IMR-90 (cell line): ENCODE measurements around the gene THAP9. TPM values are rescaled to one million over a fixed set of nuclear protein-coding genes. Genes with fewer than 3 reads are reported as not detected.

Source experiments
- ATAC-seq: fragments of 200-7000 bp; cut with Tn5 transposase; 2 replicates; pipeline ENCODE4 v1.9.1; 2020; ENCODE audit warnings: low read depth, mild to moderate bottlenecking, moderate library complexity
- BruUV-seq: library from RNA; stranded (reverse); fragments of 400-500 nt; replicated peaks from 2 replicates; lab custom pipeline; 2021; lab: Mats Ljungman, UMichigan
- CTCF ChIA-PET: fragments of 300-600 bp; formaldehyde crosslinking; extraction: SDS; loops from one replicate; lab custom pipeline; 2021; ENCODE audit warnings: antibody characterized with exemption; lab: Yijun Ruan, JAX
- POLR2A ChIA-PET: fragments of 300-600 bp; sonication (Branson Sonifier 250); formaldehyde crosslinking; loops from one replicate; lab custom pipeline; 2022; ENCODE audit warnings: antibody characterized with exemption; ENCODE audit not compliant: unreplicated experiment; lab: Charles Lee
- DNase-seq: peaks from one replicate; pipeline ENCODE4 v3.0.0; 2013
- H2AFZ ChIP-seq: replicated peaks from 2 replicates; pipeline ENCODE3; 2013; ENCODE audit warnings: low read length, mild to moderate bottlenecking; ENCODE audit not compliant: poor library complexity
- H2AK5ac ChIP-seq: 2 replicates; pipeline ENCODE4 v1.6.1; 2013; ENCODE audit warnings: low read depth, low read length, inconsistent platforms
- H2AK9ac ChIP-seq: replicated peaks from 2 replicates; pipeline ENCODE3; 2013; ENCODE audit warnings: mild to moderate bottlenecking, low read depth, low read length, moderate library complexity; ENCODE audit not compliant: poor library complexity
- H2BK120ac ChIP-seq: 2 replicates; pipeline ENCODE4 v1.6.1; 2013; ENCODE audit warnings: low read depth, low read length, inconsistent platforms
- H2BK15ac ChIP-seq: 3 replicates; pipeline ENCODE4 v1.6.1; 2013; ENCODE audit warnings: low read depth, low read length, inconsistent platforms
- H2BK20ac ChIP-seq: 2 replicates; pipeline ENCODE4 v1.6.1; 2013; ENCODE audit warnings: low read depth, mild to moderate bottlenecking, inconsistent platforms, low read length, moderate library complexity
- H2BK5ac ChIP-seq: 2 replicates; pipeline ENCODE4 v1.6.1; 2013; ENCODE audit warnings: mild to moderate bottlenecking, low read depth, low read length, inconsistent platforms; ENCODE audit not compliant: poor library complexity, severe bottlenecking
- H3K14ac ChIP-seq: replicated peaks from 2 replicates; pipeline ENCODE4 v1.6.1; 2013; ENCODE audit warnings: low read depth, low read length, inconsistent platforms
- H3K18ac ChIP-seq: 2 replicates; pipeline ENCODE4 v1.6.1; 2013; ENCODE audit warnings: low read depth, low read length, control low read depth
- H3K23ac ChIP-seq: 2 replicates; pipeline ENCODE4 v1.6.1; 2013; ENCODE audit warnings: low read depth, low read length, inconsistent platforms
- H3K27ac ChIP-seq: 2 replicates; pipeline ENCODE4 v1.5.1; 2013; ENCODE audit warnings: mild to moderate bottlenecking, control low read depth, low read length; ENCODE audit not compliant: insufficient read depth
- H3K27me3 ChIP-seq: 2 replicates; pipeline ENCODE4 v1.6.1; 2013; ENCODE audit warnings: low read length; ENCODE audit not compliant: control insufficient read depth, insufficient read depth
- H3K36me3 ChIP-seq: 2 replicates; pipeline ENCODE4 v1.6.1; 2013; ENCODE audit warnings: low read length, mixed read lengths; ENCODE audit not compliant: control insufficient read depth, insufficient read depth
- H3K4ac ChIP-seq: 2 replicates; pipeline ENCODE4 v1.6.1; 2013; ENCODE audit warnings: low read depth, low read length, inconsistent platforms
- H3K4me1 ChIP-seq: 2 replicates; pipeline ENCODE4 v1.6.1; 2013; ENCODE audit warnings: low read length, mixed read lengths; ENCODE audit not compliant: control insufficient read depth, insufficient read depth
- H3K4me2 ChIP-seq: 2 replicates; pipeline ENCODE4 v1.6.1; 2013; ENCODE audit warnings: low read depth, mild to moderate bottlenecking, control low read depth, low read length, moderate library complexity
- H3K4me3 ChIP-seq: 2 replicates; pipeline ENCODE4 v1.5.1; 2013; ENCODE audit warnings: low read depth, mild to moderate bottlenecking, control low read depth, low read length, moderate library complexity; ENCODE audit not compliant: insufficient read depth
- H3K56ac ChIP-seq: 2 replicates; pipeline ENCODE4 v1.6.1; 2013; ENCODE audit warnings: low read length, inconsistent platforms; ENCODE audit not compliant: insufficient read depth; ENCODE audit errors: extremely low read depth
- H3K79me1 ChIP-seq, 2 experiments: 2 replicates each; pipeline ENCODE4 v1.6.1; 2013; ENCODE audit warnings: low read length in 2 of 2, inconsistent platforms in 1 of 2, low read depth in 1 of 2
- H3K9ac ChIP-seq: 2 replicates; pipeline ENCODE4 v1.6.1; 2013; ENCODE audit warnings: low read depth, low read length, control low read depth
- H3K9me1 ChIP-seq: 2 replicates; pipeline ENCODE4 v1.6.1; 2013; ENCODE audit warnings: low read length, inconsistent platforms; ENCODE audit not compliant: insufficient read depth
- H3K9me3 ChIP-seq: 2 replicates; pipeline ENCODE4 v1.6.1; 2013; ENCODE audit warnings: low read length; ENCODE audit not compliant: control insufficient read depth, insufficient read depth
- H4K20me1 ChIP-seq: 2 replicates; pipeline ENCODE4 v1.6.1; 2013; ENCODE audit warnings: low read length, inconsistent platforms; ENCODE audit not compliant: insufficient read depth
- H4K5ac ChIP-seq: 2 replicates; pipeline ENCODE4 v1.6.1; 2013; ENCODE audit warnings: mild to moderate bottlenecking, low read depth, low read length, control low read depth
- H4K8ac ChIP-seq, 2 experiments: 2 replicates each; pipeline ENCODE4 v1.6.1; 2013; ENCODE audit warnings: low read depth in 2 of 2, low read length in 2 of 2, control low read depth in 1 of 2, inconsistent platforms in 1 of 2
- H4K91ac ChIP-seq: 2 replicates; pipeline ENCODE4 v1.6.1; 2013; ENCODE audit warnings: low read depth, low read length, inconsistent platforms; ENCODE audit not compliant: insufficient read depth
- BHLHE40 ChIP-seq: fragments of 150-350 bp; IDR thresholded peaks from 2 replicates; pipeline ENCODE4 v1.6.1; 2016; ENCODE audit warnings: mild to moderate bottlenecking, low read depth, low read length
- CEBPB ChIP-seq: IDR thresholded peaks from 2 replicates; pipeline ENCODE4 v1.6.1; 2012; ENCODE audit warnings: low read depth, low read length, improper control_type of control experiment
- CTCF ChIP-seq: conservative IDR thresholded peaks from 2 replicates; pipeline ENCODE4 v1.5.1; 2012; ENCODE audit warnings: mild to moderate bottlenecking, low read depth, low read length, improper control_type of control experiment
- ELK1 ChIP-seq: fragments of 150-350 bp; IDR thresholded peaks from 2 replicates; pipeline ENCODE4 v1.6.1; 2016; ENCODE audit warnings: low read depth, mild to moderate bottlenecking, low read length, moderate library complexity, borderline replicate concordance
- FOS ChIP-seq: fragments of 150-350 bp; IDR thresholded peaks from 2 replicates; pipeline ENCODE4 v1.6.1; 2016; ENCODE audit warnings: low read depth, low read length
- MAFK ChIP-seq: IDR thresholded peaks from 2 replicates; pipeline ENCODE4 v1.6.1; 2012; ENCODE audit warnings: low read depth, low read length, improper control_type of control experiment
- MAZ ChIP-seq: IDR thresholded peaks from 2 replicates; pipeline ENCODE4 v1.6.1; 2012; ENCODE audit warnings: low read depth, mild to moderate bottlenecking, low read length, improper control_type of control experiment, moderate library complexity, borderline replicate concordance
- MXI1 ChIP-seq: IDR thresholded peaks from 2 replicates; pipeline ENCODE4 v1.6.1; 2012; ENCODE audit warnings: low read depth, mild to moderate bottlenecking, low read length, moderate library complexity, borderline replicate concordance
- NFE2L2 ChIP-seq: fragments of 150-350 bp; IDR thresholded peaks from 2 replicates; pipeline ENCODE4 v1.6.1; 2016; ENCODE audit warnings: low read depth, mild to moderate bottlenecking, low read length
- RAD21 ChIP-seq: IDR thresholded peaks from 2 replicates; pipeline ENCODE4 v1.6.1; 2012; ENCODE audit warnings: low read length, improper control_type of control experiment
- RFX5 ChIP-seq: IDR thresholded peaks from 2 replicates; pipeline ENCODE4 v1.8.0; 2012; ENCODE audit warnings: low read depth, mild to moderate bottlenecking, low read length, moderate library complexity
- SMC3 ChIP-seq: fragments of 150-350 bp; IDR thresholded peaks from 2 replicates; pipeline ENCODE4 v1.6.1; 2016; ENCODE audit warnings: low read depth, mild to moderate bottlenecking, antibody characterized with exemption, low read length, moderate library complexity
- USF2 ChIP-seq: fragments of 150-350 bp; IDR thresholded peaks from 2 replicates; pipeline ENCODE4 v1.6.1; 2017; ENCODE audit warnings: mild to moderate bottlenecking, antibody characterized with exemption, low read length, low read depth
- WGBS, 2 experiments: methylation state at CpG; one replicate each; pipeline versions ENCODE4 v1.1.5 to v1.1.7; 2013; ENCODE audit warnings: missing lambda C conversion rate in 2 of 2; ENCODE audit not compliant: insufficient read length in 1 of 2; ENCODE audit errors: extremely low coverage in 2 of 2; 5-methylcytosine and 5-hydroxymethylcytosine counted together
- dilution Hi-C: fragments of 300-500 bp; cut with HindIII; formaldehyde crosslinking; loops from one replicate; pipeline ENCODE4 v1.14.3; 2018; ENCODE audit warnings: low sequenced_read_pairs; ENCODE audit not compliant: unreplicated experiment
- in situ Hi-C: fragments of 300-500 bp; cut with MboI; formaldehyde crosslinking; loops from 3 replicates; pipeline ENCODE4 v1.14.3; 2019; ENCODE audit warnings: low sequenced_read_pairs, inconsistent platforms, mixed read lengths
- intact Hi-C: fragments of 100-400 bp; cut with micrococcal nuclease; formaldehyde crosslinking; loops from 2 replicates; pipeline ENCODE4 v1.10.0; 2022
- polyA plus RNA-seq, 3 experiments: library from polyadenylated mRNA; depleted of rRNA; stranded (reverse); fragments of >200 nt; gene quantifications; 2 replicates each; pipeline ENCODE4 v1.2.3, GENCODE V29; 2012; ENCODE audit warnings: low replicate concordance in 1 of 3
- total RNA-seq: library from RNA; depleted of rRNA; stranded (reverse); fragments of >200 nt; gene quantifications from 2 replicates; pipeline ENCODE4 v1.2.3, GENCODE V29; 2012

THAP9 gene
- total and polyA plus RNA-seq, 2 of the 4 experiments (the other 2 are of a cell fraction): 0.86 to 2.9 TPM

- intact Hi-C loops: loop anchor here (2.0 kb wide), 1 partner anchor 144 kb away; the partner anchor contains the start of gene COPS4
- Histone ChIP-seq H2AK9ac (peak within 1 kb of the TSS; percentile 100), H3K9me3 (no peaks in the 10 kb centered on the region), H3K9ac (peak within 1 kb of the TSS; percentile 98), H2AFZ (peak within 1 kb of the TSS; percentile 94), H4K20me1 (peaks cover 25% of the 10 kb centered on the region), H3K23ac (peak within 1 kb of the TSS; percentile 97), H4K8ac (peak within 1 kb of the TSS; percentile 81 to 96), H2AK5ac (peak within 1 kb of the TSS; percentile 94), H2BK5ac (peak within 1 kb of the TSS; percentile 98), H3K79me1 (peaks cover 10 to 32% of the 10 kb centered on the region in 2 experiments; a peak in 2 of 4 replicates), H2BK20ac (no peak within 1 kb of the TSS), H3K27ac (peak within 1 kb of the TSS; percentile 98), H2BK15ac (peak within 1 kb of the TSS; percentile 38; the same call in 1 of the 3 replicates), H3K56ac (peak within 1 kb of the TSS; percentile 98), H3K36me3 (peaks cover 10% of the 10 kb centered on the region), H3K27me3 (no peaks in the 10 kb centered on the region), H3K4me1 (no peaks in the 10 kb centered on the region), H3K4ac (peak within 1 kb of the TSS; percentile 95), H3K14ac (peak within 1 kb of the TSS; percentile 98), H3K18ac (peak within 1 kb of the TSS; percentile 96), H2BK120ac (peak within 1 kb of the TSS; percentile 75), H4K91ac (peak within 1 kb of the TSS; percentile 100), H3K4me2 (peak within 1 kb of the TSS; percentile 92), H3K9me1 (peaks cover 1% of the 10 kb centered on the region; the same call in 1 of the 2 replicates), H4K5ac (peak within 1 kb of the TSS; percentile 91), H3K4me3 (peak within 1 kb of the TSS; percentile 94)
- in situ Hi-C loops: no loop called here
- DNase-seq (peak; percentile 92), ATAC-seq (peak; percentile 95)
- dilution Hi-C loops: no loop called here
- ChIA-PET POLR2A (no interaction called here), CTCF (no interaction called here)
- WGBS, 2 experiments: 1% methylated on average over 18 of the region's 71 CpGs; no CpG with 5 or more reads in 1 of the 2 experiments
- TSS peak; percentile 87 for BruUV-seq
- TF ChIP-seq RAD21 (no peak), NFE2L2 (peak; percentile 17; the same call in 1 of the 2 replicates), MAFK (no peak), MAZ (peak; percentile 49; the same call in 1 of the 2 replicates), RFX5 (no peak), CEBPB (no peak), FOS (0 out of 2 replicates have a peak, but pooled peaks have one; percentile 8), USF2 (peak; percentile 35; the same call in 1 of the 2 replicates), ELK1 (no peak), BHLHE40 (0 out of 2 replicates have a peak, but pooled peaks have one; percentile 48), SMC3 (no peak), MXI1 (peak; percentile 94), CTCF (no peak)
Observed at GRCh38 chr4:82890901-82891706, 9.4 kb upstream of the THAP9 start, which contains the start of gene SEC31A. SEC31A (minus strand) TSS chr4:82891153; CDS start chr4:82881936, 9,217 bp downstream.
